HG03575 (cell line): ENCODE measurements around the gene EXOC4.
"Not testable (repeated sequence)": the region's sequence is repeated elsewhere in the genome, so short reads cannot be mapped to it uniquely, and the experiment has no call there.

ENCODE experiments used
- ATAC-seq: cut with Tn5 transposase; IDR thresholded peaks from one replicate; pipeline ENCODE4 v1.9.1; 2021; ENCODE audit not compliant: unreplicated experiment, insufficient number of reproducible peaks, low FRiP score; ENCODE audit errors: extremely low read depth

Gene EXOC4

DNA sequence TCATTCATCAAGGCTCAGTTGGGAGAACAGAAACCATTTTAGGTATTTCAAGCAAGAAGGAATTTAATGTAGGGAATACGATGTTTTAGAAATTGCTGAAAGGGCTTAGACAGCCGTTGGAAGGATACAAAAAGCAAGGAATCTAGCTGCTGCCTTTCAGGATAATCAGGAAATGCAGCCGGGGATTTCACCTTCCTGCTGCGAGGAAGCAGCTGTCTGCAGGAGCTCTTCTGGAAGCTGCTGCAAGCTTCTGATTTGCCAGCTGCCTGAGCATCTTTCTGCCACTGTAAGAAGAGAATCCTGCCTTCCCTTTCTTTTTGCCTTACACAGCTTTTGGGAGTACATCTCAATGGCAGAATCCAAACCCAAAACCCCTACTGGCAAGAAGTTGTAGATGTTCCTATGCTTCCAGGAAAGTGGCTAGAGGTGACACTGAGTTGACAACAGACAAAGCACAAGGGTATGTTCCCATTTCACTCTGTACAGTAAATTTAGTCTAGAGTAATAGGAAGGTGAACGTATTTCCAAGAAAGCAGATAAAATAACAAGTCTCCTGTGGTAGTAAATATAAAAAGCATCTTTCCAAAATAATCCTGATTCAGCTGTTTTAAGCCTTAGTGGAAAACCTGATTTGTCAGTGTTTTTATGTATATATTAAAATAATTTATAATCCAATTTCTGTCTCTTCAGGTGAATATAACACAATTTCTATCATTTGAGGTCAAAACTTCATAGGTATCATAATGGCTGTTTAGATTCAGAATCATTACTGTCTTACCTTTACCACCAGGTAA, 725.8 kb downstream of the EXOC4 start:
- no peak for ATAC-seq

DNA sequence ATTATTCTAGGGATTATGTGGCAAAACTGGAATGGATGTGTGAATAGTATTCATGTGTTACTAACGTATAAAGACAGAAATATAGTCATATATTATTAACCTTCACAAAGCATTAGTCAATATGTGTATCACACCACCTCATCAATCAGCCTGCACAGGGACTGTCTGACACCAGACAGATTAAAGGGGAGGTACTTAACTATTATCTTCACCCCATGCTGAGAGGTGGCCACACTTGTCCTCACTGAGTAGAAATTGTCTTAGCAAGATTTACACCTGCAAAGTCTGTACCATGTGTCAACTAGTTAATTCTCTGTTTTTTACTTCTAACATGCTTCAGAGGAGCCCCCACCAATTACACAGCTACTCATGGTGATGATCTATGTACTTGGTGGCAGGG, 727.9 kb downstream of the EXOC4 start:
- ATAC-seq: no peak

DNA sequence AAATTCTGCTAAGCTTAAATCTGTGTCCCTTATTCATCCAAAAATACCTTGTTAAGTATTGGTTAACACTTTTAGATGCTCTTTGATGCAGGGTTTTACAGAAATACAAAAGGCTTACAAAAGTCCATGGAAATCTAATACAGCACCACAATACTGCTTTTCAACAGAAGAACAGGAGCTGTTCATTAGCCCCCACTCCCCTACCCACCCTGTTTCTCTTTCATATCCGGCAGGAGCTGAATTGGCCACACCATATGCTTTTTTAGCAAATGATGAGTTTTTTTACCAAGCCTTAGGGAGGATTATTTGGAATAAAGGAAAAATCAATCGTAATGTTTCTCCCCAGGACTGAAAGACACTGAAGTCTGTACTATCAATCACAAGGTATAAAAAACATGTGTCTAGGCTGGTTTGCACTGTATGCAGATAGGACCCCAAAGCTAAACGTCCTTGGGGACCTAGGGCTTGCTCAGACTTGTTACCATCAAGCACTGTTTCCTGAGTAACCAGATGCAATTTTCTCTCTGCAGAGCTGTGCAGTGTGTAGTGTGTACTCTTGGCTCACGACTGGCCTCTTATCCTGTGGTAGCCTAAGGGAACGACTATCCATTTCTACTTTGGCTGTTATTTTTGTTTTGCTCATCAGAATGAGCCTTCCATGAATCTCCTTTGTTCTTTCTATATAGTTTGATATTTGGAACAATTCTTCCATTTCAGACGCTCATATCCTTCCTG, 731.0 kb downstream of the EXOC4 start:
- no peak for ATAC-seq

DNA sequence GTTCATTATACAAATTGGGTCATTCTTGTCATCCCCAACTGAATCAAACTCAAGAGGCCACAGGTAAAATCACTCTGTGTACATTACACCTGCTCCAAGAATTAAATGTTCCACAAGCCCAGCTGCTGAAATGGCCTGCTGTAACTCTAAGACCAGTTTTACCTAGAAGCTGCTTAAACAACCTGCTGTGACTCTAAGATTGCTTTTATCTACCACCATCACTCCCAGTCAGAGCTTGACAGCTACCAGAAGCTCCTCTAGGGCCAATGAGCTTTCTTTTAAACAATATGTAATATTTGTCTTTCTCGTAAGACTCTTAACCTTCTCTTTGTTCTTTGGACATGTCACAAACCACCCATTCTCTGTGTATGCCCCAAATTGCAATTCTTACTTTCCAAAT, 732.4 kb downstream of the EXOC4 start:
- no peak for ATAC-seq

DNA sequence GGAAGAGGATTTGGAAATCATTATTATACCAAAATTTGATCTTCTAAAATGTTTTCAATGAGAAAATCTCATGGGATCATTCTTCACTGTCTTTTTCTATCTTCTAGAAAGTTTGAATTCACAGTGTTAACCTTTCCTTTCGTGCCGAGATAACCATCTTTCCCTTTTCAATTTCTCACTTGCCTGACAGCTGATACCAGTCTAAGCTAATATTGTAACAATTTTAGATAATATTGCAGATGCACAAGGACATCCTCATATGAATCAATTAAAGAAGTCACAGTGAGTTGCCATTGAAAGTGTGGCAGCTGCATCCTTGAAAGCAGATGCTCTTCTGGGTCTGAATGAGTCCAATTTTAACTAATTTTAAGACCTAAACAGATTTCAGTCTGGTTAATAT, 734.7 kb downstream of the EXOC4 start:
- no peak for ATAC-seq

DNA sequence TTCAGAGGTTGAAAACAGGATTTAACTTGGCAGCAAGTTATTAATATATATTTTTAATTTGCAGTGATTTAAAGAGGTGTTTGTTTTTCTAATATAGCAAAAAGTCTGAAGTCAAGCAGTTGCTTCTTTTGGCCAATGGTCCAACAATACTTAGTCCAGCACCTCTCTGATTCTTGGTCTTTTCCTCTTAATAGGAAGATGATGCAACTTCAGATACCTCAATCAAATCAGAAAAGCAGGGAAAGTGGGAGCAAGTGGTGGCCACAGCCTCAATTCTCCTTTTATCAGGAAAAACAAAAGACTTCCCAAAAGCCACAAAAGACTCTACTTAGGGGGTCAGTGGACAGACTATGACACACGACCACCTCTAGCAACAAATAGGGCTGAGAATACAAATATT, 740.7 kb downstream of the EXOC4 start:
- ATAC-seq: no peak

DNA sequence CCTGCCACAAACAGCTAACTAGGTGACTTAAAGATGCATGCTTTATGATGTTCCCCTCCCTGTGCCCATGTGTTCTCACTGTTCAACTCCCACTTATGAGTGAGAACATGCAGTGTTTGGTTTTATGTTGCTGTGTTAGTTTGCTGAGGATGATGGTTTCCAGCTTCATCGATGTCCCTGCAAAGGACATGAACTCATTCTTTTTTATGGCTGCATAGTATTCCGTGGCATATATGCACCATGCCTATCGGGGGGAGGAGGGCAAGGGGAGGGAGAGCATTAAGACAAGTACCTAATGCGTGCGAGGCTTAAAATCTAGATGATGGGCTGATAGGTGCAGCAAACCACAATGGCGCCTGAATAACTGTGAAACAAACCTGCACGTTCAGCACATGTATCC, 741.2 kb downstream of the EXOC4 start:
- ATAC-seq: not testable (repeated sequence)

DNA sequence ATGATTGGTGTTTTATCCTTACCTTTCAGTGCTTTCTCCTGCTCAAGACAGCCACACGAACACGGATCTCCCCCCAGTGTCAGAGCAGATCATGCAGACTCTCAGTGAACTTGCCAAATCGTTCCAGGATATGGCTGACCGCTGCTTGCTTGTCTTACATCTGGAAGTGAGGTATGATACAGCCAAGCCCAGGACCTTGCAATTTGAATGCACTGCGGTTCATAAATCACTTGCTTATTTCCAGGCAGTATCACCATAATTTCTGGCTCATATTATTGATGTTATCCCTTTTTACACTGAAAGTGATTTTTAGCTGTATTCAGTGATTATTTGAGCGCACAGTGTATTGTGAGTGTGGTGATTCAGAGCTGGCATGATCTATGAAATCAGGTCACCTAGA, 744.6 kb downstream of the EXOC4 start:
- no peak for ATAC-seq

DNA sequence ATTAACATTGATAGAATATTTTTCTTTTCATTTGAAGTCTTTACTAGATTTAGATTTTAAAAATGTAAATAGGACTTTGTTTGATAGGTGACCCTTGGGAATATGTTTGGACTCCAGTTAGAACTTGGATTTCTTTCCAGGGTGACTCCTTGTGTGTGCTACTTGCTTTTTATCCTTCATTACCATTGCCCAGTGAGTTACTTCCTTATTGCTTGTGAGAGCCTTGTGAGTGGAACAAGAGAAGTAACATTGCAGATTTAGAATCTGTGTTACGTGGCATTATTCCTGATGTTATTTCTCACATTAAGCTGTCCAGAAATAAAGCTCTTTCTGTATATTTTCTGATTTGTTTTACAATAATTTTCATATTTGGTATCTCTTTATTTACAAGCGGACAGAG, 746.3 kb downstream of the EXOC4 start:
- no peak for ATAC-seq

DNA sequence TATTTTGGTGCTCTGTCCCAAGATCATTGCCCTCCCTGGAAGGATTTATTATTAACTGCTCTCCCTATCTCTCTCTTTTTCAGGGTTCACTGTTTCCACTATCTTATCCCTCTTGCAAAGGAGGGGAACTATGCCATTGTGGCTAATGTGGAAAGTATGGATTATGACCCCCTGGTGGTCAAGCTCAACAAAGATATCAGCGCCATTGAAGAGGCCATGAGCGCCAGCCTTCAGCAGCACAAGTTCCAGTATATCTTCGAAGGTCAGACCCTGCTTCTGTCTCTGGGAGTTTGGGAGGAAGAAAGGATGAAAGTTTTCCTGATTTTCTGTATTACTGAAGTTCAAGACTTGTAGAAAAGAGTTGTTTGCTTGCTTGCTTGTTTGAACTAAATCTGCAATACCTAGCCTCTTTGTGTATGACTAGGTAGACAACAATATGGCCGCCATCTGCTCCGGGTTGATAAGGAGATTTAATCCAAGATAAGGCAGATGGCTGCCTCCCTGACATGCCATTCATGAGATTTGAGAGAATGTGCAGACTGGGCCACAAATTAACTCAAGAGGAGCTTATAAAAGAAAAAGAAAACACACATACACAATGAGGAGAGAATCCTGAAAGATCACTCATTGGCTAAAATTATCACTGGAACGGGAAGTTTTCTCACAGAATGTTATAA, 752.1 kb downstream of the EXOC4 start:
- ATAC-seq: no peak

DNA sequence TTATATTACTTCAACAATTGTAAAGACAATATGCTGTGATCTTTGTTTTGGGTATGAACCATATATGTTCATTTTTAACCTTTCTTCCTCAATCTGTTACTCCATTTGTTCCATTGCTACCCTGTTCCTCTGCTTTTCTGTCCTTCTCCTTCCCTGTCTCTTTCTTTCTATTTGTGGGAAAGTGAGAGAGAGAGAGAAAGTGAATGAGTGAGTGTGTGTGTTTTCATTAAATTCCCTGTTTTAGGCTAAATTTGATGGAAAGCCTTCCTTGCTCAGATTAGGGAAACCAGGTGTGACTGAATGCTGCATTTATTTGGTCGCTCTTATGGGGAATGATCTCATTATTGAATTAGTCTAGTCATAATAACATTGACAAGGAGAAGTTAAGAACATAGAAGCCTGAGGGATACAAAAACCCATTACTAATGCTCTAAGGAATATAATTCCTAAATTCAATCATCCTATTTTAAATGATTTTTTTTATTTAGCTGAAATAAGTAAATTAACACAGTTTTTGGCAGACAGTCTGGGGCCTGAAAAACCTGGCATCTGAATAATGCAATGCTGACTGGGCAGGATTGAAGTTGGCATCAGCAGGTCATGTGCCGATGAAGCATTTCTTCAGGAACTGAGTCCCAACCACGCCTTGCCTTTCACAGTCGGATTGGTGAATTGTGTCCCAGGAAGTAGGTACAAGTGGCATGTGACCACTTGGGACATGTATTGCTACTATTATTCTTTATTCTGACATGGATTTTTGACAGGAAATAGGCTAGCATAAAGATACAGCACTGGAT, 756.6 kb downstream of the EXOC4 start:
- ATAC-seq: no peak

DNA sequence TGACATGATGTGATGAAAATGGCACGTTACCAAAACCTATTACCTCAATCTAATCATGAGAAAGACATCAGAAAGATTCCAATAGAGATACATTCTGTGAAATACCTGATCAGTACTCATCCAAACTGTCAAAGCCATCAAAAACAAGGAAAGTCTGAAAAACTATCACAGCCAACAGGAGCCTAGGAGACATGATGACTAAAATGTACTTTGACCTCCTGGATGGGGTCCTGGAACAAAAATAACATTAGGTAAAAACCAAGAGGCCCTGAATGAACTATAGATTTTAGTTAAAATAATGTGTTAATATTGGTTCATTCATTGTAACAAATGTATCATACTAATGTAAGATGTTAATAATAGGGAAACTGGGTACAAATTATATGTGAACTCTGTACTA, 760.4 kb downstream of the EXOC4 start:
- no peak for ATAC-seq

DNA sequence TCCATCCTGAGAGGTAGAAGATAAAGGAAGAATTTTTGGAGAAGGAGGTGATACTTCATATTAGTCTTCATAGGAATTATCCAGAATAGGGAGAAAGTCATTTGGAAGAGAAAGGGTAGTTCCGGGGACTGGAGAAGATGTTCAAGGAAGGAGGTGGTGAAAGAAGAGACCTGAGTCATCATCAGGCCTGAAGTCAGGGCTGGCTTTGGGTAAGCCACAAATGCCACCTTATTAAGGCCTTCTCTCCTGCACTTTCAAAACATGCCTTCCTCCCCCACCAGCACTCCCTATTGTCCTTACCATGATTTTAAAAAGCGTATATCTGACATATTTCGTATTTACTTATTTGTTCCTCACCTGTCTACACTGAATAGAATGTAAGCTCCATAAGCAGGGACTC, 762.1 kb downstream of the EXOC4 start:
- no peak for ATAC-seq

DNA sequence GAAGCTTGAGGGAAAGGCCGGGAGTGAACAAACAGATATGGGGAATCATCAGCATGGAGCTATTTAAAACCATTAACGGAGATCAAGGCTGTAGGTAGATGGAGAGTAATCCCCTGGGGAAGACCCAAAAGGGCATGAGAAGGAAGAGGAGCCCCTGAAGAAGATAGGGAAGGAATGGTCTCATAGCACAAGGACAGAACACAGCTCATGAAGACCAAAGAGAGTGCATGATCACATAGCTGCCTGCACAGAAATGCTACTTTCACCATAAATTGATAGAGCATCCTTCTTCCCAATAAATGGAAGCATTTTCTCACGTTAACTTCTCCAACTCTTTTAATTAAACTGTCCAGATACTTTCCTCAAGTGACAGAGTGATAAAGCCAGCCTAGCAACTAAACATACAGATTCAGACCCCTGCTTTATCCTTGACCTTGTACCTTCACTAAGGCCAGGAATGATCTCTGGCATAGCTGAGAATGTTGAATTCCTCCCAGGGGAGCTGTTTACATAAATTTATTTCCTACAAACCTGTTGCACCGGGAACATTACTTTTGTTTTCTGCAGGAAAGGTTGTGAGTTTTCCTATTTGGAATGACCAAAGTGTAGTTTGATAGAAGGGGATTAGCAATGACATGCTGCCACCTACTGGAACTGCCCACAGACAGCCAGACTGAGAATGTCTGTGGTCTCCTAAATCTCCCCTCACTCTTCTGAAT, 763.5 kb downstream of the EXOC4 start:
- ATAC-seq: no peak

DNA sequence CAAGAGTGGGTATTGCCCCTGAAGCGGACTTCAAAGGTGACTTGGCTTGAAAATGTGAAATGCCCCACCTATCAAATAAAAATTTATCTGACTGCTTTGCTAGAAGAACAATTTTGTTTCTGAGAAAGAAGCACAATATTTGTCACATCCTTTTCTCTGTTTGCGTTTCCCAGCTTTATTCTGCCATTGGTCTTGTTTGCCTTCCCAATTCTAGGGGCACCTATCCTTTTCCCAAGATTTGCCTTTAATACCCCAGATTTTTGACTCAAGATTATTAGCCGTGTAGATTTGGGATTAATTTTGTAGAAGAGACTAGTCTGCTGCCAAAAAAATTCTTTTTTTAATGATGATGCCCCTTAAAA, 764.0 kb downstream of the EXOC4 start:
- ATAC-seq: no peak

DNA sequence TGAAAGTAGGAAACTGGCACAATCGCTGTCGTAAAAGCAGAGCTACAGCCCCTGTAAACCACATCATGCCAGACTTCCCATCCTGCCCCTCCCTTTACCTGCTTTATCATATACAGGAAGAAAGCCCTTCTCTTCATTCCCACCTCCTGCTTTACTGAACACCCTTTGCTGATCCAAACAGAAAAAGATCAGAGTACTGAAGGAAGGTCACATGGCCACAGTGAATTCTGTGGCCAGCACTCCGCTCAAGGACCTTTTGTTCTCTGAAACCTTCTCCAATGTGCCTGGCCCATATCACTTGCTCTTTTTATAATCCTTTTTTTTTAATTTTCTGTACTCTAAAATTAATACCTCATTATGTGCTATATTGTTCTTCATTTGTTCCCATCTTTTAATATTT, 765.4 kb downstream of the EXOC4 start:
- no peak for ATAC-seq

DNA sequence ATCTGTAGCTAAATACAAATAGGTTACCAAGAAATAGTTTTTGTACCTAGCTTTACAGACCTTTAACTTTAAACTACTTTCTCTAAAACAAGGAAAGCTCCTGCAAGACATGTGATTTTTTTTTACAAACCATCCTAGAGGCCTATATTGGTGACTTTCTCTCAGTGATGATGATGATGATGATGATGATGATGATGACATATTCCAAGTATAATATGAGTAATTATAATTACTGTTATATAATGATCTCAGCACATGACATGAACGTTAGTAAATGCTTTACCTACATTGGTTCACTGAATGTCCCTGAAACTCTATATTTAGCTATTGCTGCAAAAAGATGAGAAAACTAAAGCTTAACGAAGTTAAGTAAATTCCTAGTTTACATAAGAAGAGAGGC, 766.4 kb downstream of the EXOC4 start:
- no peak for ATAC-seq

DNA sequence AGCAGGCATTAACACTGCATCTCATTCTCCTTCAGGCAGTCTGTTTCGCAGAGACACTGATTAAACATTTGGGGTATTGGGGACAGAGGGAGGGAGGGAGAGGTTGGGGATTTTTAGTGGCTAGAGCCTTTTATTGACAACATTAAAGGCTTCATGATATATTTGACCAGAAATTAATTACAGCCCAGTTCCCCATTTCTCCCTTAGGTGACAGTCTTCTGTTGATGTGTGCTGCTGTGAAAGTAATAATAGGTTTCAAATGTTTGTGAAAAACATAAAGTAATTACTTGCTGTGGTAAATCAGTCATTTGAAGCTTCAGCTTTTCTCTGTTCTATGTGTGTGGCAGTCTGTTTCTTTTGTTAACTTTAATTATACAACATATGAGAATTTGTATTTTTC, 769.0 kb downstream of the EXOC4 start:
- no peak for ATAC-seq
